Measurements from ENCODE around the gene P2RX1.

P2RX1 gene

GRCh38 chr17:3851461-3852100 lies 64.7 kb downstream of the P2RX1 start:
- Histone ChIP-seq H3K4me2 (ENCODE audit: low read depth, low read length) (no peak overlapping the region), H3K36me3 (replicated peaks; ENCODE audit: insufficient read depth, low read length) (no peaks in the 10 kb centered on the region), H2AFZ (ENCODE audit: low read length) (no peak overlapping the region), H3K27me3 (replicated peaks; ENCODE audit: insufficient read depth, low read length) (peaks cover 10% of the 10 kb centered on the region; the same call in 1 of the 2 replicates), H3K9ac (ENCODE audit: low read length) (no peak overlapping the region), H3K79me2 (ENCODE audit: low read length) (no peaks in the 10 kb centered on the region), H3K4me1 (ENCODE audit: low read length) (peaks cover under 1% of the 10 kb centered on the region), H4K20me1 (ENCODE audit: insufficient read depth, low read length) (no peaks in the 10 kb centered on the region), H3K27ac (ENCODE audit: low read length) (no peak overlapping the region), H3K9me2 (replicated peaks; ENCODE audit: insufficient read depth, low read length) (no peaks in the 10 kb centered on the region), H3F3A (ENCODE audit: insufficient read depth, low read length) (no peaks in the 10 kb centered on the region), H3K4me3 (ENCODE audit: low read length) (no peak overlapping the region), H3K9me3 (replicated peaks; ENCODE audit: insufficient read depth, low read length) (no peaks in the 10 kb centered on the region)
- no peak for DNase-seq
- TF ChIP-seq, protein P1, sequence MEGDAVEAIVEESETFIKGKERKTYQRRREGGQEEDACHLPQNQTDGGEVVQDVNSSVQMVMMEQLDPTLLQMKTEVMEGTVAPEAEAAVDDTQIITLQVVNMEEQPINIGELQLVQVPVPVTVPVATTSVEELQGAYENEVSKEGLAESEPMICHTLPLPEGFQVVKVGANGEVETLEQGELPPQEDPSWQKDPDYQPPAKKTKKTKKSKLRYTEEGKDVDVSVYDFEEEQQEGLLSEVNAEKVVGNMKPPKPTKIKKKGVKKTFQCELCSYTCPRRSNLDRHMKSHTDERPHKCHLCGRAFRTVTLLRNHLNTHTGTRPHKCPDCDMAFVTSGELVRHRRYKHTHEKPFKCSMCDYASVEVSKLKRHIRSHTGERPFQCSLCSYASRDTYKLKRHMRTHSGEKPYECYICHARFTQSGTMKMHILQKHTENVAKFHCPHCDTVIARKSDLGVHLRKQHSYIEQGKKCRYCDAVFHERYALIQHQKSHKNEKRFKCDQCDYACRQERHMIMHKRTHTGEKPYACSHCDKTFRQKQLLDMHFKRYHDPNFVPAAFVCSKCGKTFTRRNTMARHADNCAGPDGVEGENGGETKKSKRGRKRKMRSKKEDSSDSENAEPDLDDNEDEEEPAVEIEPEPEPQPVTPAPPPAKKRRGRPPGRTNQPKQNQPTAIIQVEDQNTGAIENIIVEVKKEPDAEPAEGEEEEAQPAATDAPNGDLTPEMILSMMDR (IDR thresholded peaks at IDR 0.05; ENCODE audit: low read length), result no peak
- TF ChIP-seq EZH2phosphoT487 (IDR thresholded peaks at IDR 0.05; ENCODE audit: low read length) (no peak), EZH2 (optimal IDR thresholded peaks at IDR 0.05; ENCODE audit: low read depth, low read length) (no peak)

DNA sequence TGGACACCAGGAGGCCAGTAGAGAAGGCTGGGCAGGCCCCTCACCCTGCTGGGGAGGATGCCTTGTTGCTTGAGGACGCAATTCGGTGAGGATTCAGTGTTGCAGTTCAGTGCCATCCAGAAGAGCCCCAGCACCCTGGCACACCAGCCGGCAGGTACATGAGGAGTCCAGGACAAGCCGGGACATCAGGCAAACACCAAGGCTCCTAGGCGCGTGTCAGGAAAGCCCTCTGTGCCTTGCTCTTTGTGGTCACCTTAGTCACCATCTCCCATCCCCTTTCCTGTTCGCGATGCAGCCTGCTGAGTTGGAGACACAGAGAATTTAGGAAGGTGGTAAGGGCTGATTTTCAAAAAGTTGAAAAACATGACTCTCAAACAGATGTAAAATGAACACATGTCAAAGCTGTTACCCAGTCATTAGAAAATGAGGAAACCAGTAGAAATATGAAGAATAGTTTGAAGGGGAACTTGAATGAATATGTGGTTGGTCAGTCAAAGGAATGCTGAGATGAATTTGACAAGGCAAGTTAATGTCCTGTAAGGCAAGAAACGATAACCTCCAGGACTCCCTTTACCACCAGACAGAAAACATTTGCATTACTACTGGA lies 67.9 kb downstream of the P2RX1 start:
- TF ChIP-seq, protein P1 (IDR thresholded peaks at IDR 0.05; ENCODE audit: low read length), result no peak
- TF ChIP-seq EZH2phosphoT487 (IDR thresholded peaks at IDR 0.05; ENCODE audit: low read length), result no peak
- TF ChIP-seq EZH2 (optimal IDR thresholded peaks at IDR 0.05; ENCODE audit: low read depth, low read length), result no peak
- H4K20me1 ChIP-seq (ENCODE audit: insufficient read depth, low read length), result no peaks in the 10 kb centered on the region
- H3K4me3 ChIP-seq (ENCODE audit: low read length), result no peak overlapping the region
- DNase-seq, result no peak
- peaks cover 5% of the 10 kb centered on the region; the same call in 1 of the 2 replicates for H3K27me3 ChIP-seq (replicated peaks; ENCODE audit: insufficient read depth, low read length)
- H3F3A ChIP-seq (ENCODE audit: insufficient read depth, low read length), result no peaks in the 10 kb centered on the region
- H2AFZ ChIP-seq (ENCODE audit: low read length), result no peak overlapping the region
- H3K79me2 ChIP-seq (ENCODE audit: low read length), result peaks cover 27% of the 10 kb centered on the region
- peaks cover 7% of the 10 kb centered on the region for H3K4me1 ChIP-seq (ENCODE audit: low read length)
- no peaks in the 10 kb centered on the region for H3K36me3 ChIP-seq (replicated peaks; ENCODE audit: insufficient read depth, low read length)
- no peak overlapping the region for H3K27ac ChIP-seq (ENCODE audit: low read length)
- H3K9me3 ChIP-seq (replicated peaks; ENCODE audit: insufficient read depth, low read length), result no peaks in the 10 kb centered on the region
- no peaks in the 10 kb centered on the region for H3K9me2 ChIP-seq (replicated peaks; ENCODE audit: insufficient read depth, low read length)
- H3K4me2 ChIP-seq (ENCODE audit: low read depth, low read length), result no peak overlapping the region
- no peak overlapping the region for H3K9ac ChIP-seq (ENCODE audit: low read length)

- peaks cover 38% of the 10 kb centered on the region for H3K79me2 ChIP-seq (ENCODE audit: low read length)
- H2AFZ ChIP-seq (ENCODE audit: low read length), result no peak overlapping the region
- H3K9me3 ChIP-seq (replicated peaks; ENCODE audit: insufficient read depth, low read length), result no peaks in the 10 kb centered on the region
- no peak overlapping the region for H3K4me2 ChIP-seq (ENCODE audit: low read depth, low read length)
- no peak overlapping the region for H3K9ac ChIP-seq (ENCODE audit: low read length)
- TF ChIP-seq, protein P1 (IDR thresholded peaks at IDR 0.05; ENCODE audit: low read length), result no peak
- TF ChIP-seq EZH2phosphoT487 (IDR thresholded peaks at IDR 0.05; ENCODE audit: low read length) (no peak), EZH2 (optimal IDR thresholded peaks at IDR 0.05; ENCODE audit: low read depth, low read length) (no peak)
- H3K4me3 ChIP-seq (ENCODE audit: low read length), result no peak overlapping the region
- H3K27ac ChIP-seq (ENCODE audit: low read length), result no peak overlapping the region
- no peaks in the 10 kb centered on the region for H4K20me1 ChIP-seq (ENCODE audit: insufficient read depth, low read length)
- no peaks in the 10 kb centered on the region for H3K36me3 ChIP-seq (replicated peaks; ENCODE audit: insufficient read depth, low read length)
- no peaks in the 10 kb centered on the region for H3K9me2 ChIP-seq (replicated peaks; ENCODE audit: insufficient read depth, low read length)
- peaks cover 7% of the 10 kb centered on the region for H3K4me1 ChIP-seq (ENCODE audit: low read length)
- peaks cover 5% of the 10 kb centered on the region; the same call in 1 of the 2 replicates for H3K27me3 ChIP-seq (replicated peaks; ENCODE audit: insufficient read depth, low read length)
- no peaks in the 10 kb centered on the region for H3F3A ChIP-seq (ENCODE audit: insufficient read depth, low read length)
- no peak for DNase-seq
Observed at GRCh38 chr17:3847165-3847670, 69.0 kb downstream of the P2RX1 start.

All from MM.1S (cell line).